ENCODE results near the gene ASIC1.

Gene ASIC1

DNA sequence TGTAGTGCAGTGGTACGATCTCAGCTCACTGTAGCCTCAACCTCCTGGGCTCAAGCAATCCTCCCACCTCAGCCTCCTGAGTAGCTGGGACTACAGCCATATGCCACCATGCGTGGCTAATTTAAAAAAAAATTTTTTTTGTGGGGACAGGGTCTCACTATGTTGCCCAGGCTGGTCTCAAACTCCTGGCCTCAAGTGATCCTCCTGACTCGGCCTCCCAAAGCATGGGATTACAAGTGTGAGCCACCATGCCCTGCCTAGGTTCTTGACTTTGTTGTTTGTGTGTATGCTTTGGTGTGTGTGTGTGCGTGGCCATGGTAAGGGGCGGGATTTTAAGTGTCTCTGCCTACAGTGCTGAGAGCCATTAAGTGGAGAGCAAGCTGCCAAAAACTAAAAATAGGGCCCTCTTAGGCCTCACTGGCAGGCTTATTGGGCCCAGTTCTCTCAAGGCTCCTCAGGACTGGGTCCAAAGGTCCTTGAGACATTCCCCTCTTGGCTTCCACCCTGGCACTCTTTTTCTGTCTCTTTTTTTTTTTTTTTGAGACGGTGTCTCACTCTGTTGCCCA, 59.7 kb downstream of the ASIC1 start:
- peak overlapping the region; percentile 19 to 49 for H3K4me3 Mint-ChIP-seq
- H3K36me3 Mint-ChIP-seq (ENCODE audit: insufficient read depth): peaks cover 78% of the 10 kb centered on the region
- DNase-seq (no peak), ATAC-seq (replicated peaks) (no peak)
- H3K4me1 Mint-ChIP-seq (ENCODE audit: low read depth in 2 of 2): peaks cover 34 to 48% of the 10 kb centered on the region in 2 donors
- peak overlapping the region; percentile 58 to 60 for H3K27ac Mint-ChIP-seq
- H3K9me3 Mint-ChIP-seq: no peaks in the 10 kb centered on the region
- no peaks in the 10 kb centered on the region for H3K27me3 Mint-ChIP-seq

DNA sequence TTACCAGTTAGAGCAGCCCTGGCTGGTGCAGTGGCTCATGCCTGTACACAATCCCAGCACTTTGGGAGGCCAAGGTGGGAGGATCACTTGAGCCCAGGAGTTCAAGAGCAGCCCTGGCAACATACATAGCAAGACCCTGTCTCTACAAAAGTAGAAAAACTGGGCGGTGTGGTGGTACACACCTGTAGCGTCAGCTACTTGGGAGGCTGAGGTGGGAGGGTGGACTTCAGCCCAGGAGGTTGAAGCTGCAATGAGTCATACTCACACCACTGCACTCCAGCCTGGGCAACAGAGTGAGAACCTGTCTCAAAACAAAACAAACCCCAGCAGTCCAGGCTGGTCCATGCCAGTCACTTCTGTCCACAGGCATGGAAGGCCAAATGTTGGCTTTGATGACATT, 62.0 kb downstream of the ASIC1 start:
- Mint-ChIP-seq H3K4me3 (no peak overlapping the region), H3K27me3 (no peaks in the 10 kb centered on the region), H3K9me3 (no peaks in the 10 kb centered on the region), H3K36me3 (ENCODE audit: insufficient read depth) (peaks cover 86% of the 10 kb centered on the region), H3K4me1 (ENCODE audit: low read depth in 2 of 2) (peaks cover 33 to 46% of the 10 kb centered on the region in 2 donors), H3K27ac (no peak overlapping the region)
- no peak for DNase-seq
- ATAC-seq (replicated peaks): no peak

DNA sequence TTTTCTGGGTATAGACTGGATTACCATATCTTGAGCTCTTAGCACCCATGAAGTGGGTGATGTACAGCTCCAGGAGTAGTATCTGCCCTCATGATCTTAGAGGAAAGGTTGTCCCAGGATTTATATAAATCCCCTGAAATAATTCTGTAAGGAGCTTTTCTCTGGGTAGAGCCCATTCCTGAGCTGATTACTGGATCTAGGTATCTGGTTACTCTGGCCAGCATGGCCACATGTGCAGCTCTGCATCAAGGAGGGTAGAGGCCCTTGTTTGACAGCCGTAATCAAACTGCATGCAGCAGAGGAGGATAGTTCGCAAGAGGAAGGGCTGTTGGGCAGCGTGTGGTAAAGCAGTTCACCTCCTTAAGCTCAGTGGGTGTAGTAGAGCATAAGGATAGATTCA, 63.1 kb downstream of the ASIC1 start:
- Mint-ChIP-seq H3K27me3 (no peaks in the 10 kb centered on the region), H3K27ac (no peak overlapping the region), H3K9me3 (no peaks in the 10 kb centered on the region), H3K36me3 (ENCODE audit: insufficient read depth) (peaks cover 85% of the 10 kb centered on the region), H3K4me3 (no peak overlapping the region), H3K4me1 (ENCODE audit: low read depth in 2 of 2) (peaks cover 30 to 47% of the 10 kb centered on the region in 2 donors)
- ATAC-seq (replicated peaks) (no peak), DNase-seq (no peak)

DNA sequence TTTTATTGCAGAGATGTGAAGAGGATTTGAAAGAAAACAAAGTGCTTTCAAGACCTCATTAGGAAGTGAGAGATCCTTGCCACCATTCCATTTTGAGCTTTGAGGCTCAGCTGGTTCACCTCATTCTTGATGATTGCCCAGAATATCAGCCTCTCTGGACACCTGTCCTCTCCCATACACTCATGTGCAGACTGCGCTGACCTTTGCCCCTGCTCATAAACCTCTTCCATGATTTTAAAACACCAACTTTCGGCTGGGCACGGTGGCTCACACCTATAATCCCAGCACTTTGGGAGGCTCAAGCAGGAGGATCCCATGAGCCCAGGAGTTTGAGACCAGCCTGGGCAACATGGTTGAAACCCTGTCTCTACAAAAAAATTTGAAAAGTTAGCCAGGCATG, 63.6 kb downstream of the ASIC1 start:
- Mint-ChIP-seq H3K4me1 (ENCODE audit: low read depth in 2 of 2) (peaks cover 30 to 47% of the 10 kb centered on the region in 2 donors), H3K36me3 (ENCODE audit: insufficient read depth) (peaks cover 84% of the 10 kb centered on the region), H3K27me3 (no peaks in the 10 kb centered on the region), H3K9me3 (no peaks in the 10 kb centered on the region), H3K27ac (peak overlapping the region in 1 of 2 donors; percentile 3), H3K4me3 (no peak overlapping the region)
- DNase-seq: no peak
- no peak for ATAC-seq (replicated peaks)

DNA sequence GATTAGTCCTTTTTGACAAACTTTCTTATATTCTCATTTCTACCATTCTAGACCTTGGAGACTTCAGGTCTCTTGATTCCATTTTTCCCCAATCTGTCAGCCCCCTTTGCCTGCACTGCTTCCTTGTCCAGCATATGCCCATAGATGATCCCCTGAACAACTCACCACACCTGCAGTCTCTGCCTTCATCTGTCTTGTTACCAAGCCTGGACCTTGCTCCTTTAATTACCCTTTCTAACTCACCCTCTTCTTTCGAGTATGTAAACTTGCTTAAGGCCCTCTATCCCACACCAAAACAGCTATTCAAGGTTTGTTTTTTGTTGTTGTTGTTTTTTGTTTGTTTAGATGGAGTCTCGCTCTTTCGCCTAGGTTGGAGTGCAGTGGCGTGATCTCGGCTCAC, 64.2 kb downstream of the ASIC1 start:
- H3K9me3 Mint-ChIP-seq: no peaks in the 10 kb centered on the region
- no peaks in the 10 kb centered on the region for H3K27me3 Mint-ChIP-seq
- peaks cover 88% of the 10 kb centered on the region for H3K36me3 Mint-ChIP-seq (ENCODE audit: insufficient read depth)
- H3K4me3 Mint-ChIP-seq: no peak overlapping the region
- no peak for DNase-seq
- H3K27ac Mint-ChIP-seq: peak overlapping the region in 1 of 2 donors; percentile 3
- no peak for ATAC-seq (replicated peaks)
- peaks cover 25 to 41% of the 10 kb centered on the region in 2 donors for H3K4me1 Mint-ChIP-seq (ENCODE audit: low read depth in 2 of 2)

DNA sequence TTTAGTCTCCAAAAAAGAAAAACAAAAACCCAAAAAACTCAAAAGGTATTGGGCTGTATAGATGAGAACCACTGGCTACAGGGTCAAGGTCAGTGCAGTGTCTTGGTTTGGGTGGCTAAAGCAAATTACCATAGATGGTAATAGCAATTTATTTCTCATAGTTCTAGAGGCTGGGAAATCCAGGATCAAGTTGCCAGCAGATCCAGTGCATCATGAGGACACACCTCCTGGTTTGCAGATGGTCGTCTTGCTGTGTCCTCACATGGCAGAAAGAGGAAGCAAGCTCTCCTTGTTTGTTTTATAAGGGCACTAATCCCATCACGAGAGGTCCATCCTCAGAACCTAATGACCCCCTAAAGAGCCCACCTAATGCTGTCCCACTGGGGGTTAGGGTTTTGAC, 65.8 kb downstream of the ASIC1 start:
- ATAC-seq (replicated peaks) (no peak), DNase-seq (no peak)
- no peaks in the 10 kb centered on the region for H3K9me3 Mint-ChIP-seq
- H3K4me1 Mint-ChIP-seq (ENCODE audit: low read depth in 2 of 2): peaks cover 26 to 39% of the 10 kb centered on the region in 2 donors
- peaks cover 88% of the 10 kb centered on the region for H3K36me3 Mint-ChIP-seq (ENCODE audit: insufficient read depth)
- H3K4me3 Mint-ChIP-seq: no peak overlapping the region
- peak overlapping the region in 1 of 2 donors; percentile 74 for H3K27ac Mint-ChIP-seq
- H3K27me3 Mint-ChIP-seq: no peaks in the 10 kb centered on the region

DNA sequence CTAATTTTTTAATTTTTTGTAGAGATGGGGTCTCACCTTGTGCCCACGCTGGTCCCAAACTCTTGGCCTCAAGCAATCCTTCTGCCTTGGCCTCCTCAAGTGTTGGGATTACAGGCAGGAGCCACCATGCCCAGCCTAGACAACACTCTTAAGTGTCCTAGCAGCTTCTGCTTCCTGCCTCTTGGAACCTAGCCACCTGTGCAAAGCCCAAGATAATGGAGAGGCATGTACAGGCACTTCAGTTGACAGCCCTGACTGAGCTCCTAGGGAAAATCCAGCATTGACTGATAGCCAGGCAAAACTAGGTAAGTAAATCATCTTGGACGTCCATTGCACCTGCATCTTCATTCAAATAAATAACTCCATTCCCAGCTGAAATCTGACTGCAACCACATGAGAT, 70.2 kb downstream of the ASIC1 start:
- H3K27me3 Mint-ChIP-seq: no peaks in the 10 kb centered on the region
- ATAC-seq (replicated peaks) (no peak), DNase-seq (no peak)
- H3K4me1 Mint-ChIP-seq (ENCODE audit: low read depth in 2 of 2): peaks cover 17 to 33% of the 10 kb centered on the region in 2 donors
- no peaks in the 10 kb centered on the region for H3K9me3 Mint-ChIP-seq
- H3K4me3 Mint-ChIP-seq: no peak overlapping the region
- peaks cover 96% of the 10 kb centered on the region for H3K36me3 Mint-ChIP-seq (ENCODE audit: insufficient read depth)
- H3K27ac Mint-ChIP-seq: peak overlapping the region in 1 of 2 donors; percentile 53

DNA sequence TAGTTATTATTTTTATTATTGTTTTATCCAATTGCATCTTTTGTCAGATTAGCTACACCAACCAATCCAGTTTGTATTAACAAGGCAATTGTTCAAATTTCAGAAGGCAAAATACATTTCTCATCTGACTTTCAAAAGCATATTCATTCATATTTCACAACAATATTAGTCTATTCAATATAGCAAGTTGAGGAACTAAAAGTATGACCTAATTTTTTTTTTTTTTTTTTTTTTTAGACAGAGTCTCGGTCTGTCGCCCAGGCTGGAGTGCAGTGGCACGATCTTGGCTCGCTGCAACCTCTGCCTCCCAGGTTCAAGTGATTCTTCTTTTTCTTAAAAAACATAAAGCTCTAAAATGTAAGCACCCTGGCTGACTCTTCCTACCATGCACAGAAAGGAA, 71.9 kb downstream of the ASIC1 start:
- Mint-ChIP-seq H3K4me3 (no peak overlapping the region), H3K4me1 (ENCODE audit: low read depth in 2 of 2) (peaks cover 15 to 27% of the 10 kb centered on the region in 2 donors), H3K9me3 (no peaks in the 10 kb centered on the region), H3K27me3 (no peaks in the 10 kb centered on the region), H3K27ac (no peak overlapping the region), H3K36me3 (ENCODE audit: insufficient read depth) (peaks cover 93% of the 10 kb centered on the region)
- ATAC-seq (replicated peaks): no peak
- no peak for DNase-seq

DNA sequence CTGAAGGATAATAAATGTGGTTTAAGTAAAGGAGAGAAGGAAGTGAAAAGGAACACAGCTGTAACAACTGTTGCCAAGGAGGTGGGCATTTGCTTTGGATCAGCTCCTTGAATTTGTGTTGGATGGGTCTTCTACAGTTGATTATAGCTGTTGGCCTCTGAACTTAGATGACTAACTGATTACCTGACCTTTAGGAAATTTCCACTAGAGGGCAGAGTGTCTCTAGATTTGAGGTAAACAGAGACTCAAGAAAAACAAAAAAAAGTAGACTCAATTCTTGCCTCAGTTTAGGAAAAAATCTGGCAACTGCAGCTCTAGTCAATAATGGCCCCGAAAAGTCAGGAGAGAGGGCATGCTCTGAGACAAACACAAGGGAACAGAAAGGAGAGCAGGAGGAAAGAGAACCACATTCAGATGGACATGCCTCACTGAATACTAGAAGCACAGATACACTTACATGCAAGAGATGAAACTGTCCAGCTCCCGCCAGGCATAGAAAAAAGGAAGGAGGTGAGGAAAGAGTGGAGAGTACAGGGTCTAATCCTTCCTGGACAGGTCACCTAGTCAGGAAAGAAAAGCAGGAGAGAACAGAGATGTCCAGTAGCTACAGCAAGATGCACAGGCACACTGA, 75.2 kb downstream of the ASIC1 start:
- H3K4me3 Mint-ChIP-seq: no peak overlapping the region
- H3K27me3 Mint-ChIP-seq: no peaks in the 10 kb centered on the region
- H3K36me3 Mint-ChIP-seq (ENCODE audit: insufficient read depth): peaks cover 81% of the 10 kb centered on the region
- peaks cover 12 to 14% of the 10 kb centered on the region in 2 donors for H3K4me1 Mint-ChIP-seq (ENCODE audit: low read depth in 2 of 2)
- no peaks in the 10 kb centered on the region for H3K9me3 Mint-ChIP-seq
- H3K27ac Mint-ChIP-seq: peak overlapping the region in 1 of 2 donors; percentile 65
- DNase-seq: no peak
- ATAC-seq (replicated peaks): peak; percentile 61
